Posterior cingulate gyrus (tissue), 11 donors: ENCODE measurements around the gene SLC44A4.
A peak's percentile ranks its signal among the peaks of the same experiment; 100 is the strongest.
"Not testable (repeated sequence)": the region's sequence is repeated elsewhere in the genome, so short reads cannot be mapped to it uniquely, and the experiment has no call there.

Experiments used
- DNase-seq, 10 donors: peaks; one replicate each; pipeline versions ENCODE4 v3.0.0 to v3.0.0-alpha.2; 2020 to 2021; ENCODE audit warnings: mixed read lengths in 3 of 10
- intact Hi-C: fragments of 100-400 bp; cut with DNase I; formaldehyde crosslinking; loops from one replicate; pipeline ENCODE4 v1.15.1; 2023

The SLC44A4 gene

GRCh38 chr6:31878726-31879125 is at the start of gene SLC44A4:
TSS of gene SLC44A4 (minus strand) at chr6:31878997. CDS start at chr6:31878980, 17 bp downstream.
- DNase-seq = no peak
- intact Hi-C loops = no loop called here

GRCh38 chr6:31928672-31928939 is 49.8 kb upstream of the SLC44A4 start:
- intact Hi-C loops = no loop called here
- no peak for DNase-seq

GRCh38 chr6:31927863-31928671 is 49.3 kb upstream of the SLC44A4 start:
- DNase-seq = no peak
- intact Hi-C loops = no loop called here

- DNase-seq = no peak
Observed at GRCh38 chr6:31927242-31927862, 48.6 kb upstream of the SLC44A4 start, which contains the start of gene C2. TSS of gene C2 (plus strand) at chr6:31927717. CDS start at chr6:31927753, 36 bp downstream.

GRCh38 chr6:31922942-31923341 is 44.1 kb upstream of the SLC44A4 start:
- intact Hi-C loops = no loop called here

More at GRCh38 chr6:31927242-31927862, 48.6 kb upstream of the SLC44A4 start, which contains the start of gene C2:
- intact Hi-C loops = no loop called here

GRCh38 chr6:31920811-31921210 is 42.0 kb upstream of the SLC44A4 start:
- no peak for DNase-seq
- intact Hi-C loops = no loop called here

More at GRCh38 chr6:31922942-31923341, 44.1 kb upstream of the SLC44A4 start:
- no peak for DNase-seq

GRCh38 chr6:31919624-31920303 is 41.0 kb upstream of the SLC44A4 start:
- intact Hi-C loops = no loop called here
- no peak for DNase-seq

- intact Hi-C loops = no loop called here
- DNase-seq = no peak
Observed at GRCh38 chr6:31918069-31918720, 39.4 kb upstream of the SLC44A4 start.

GRCh38 chr6:31915756-31916155 is 37.0 kb upstream of the SLC44A4 start:
- DNase-seq = no peak
- intact Hi-C loops = no loop called here

GRCh38 chr6:31915351-31915750 is 36.6 kb upstream of the SLC44A4 start:
- intact Hi-C loops = no loop called here
- no peak for DNase-seq

GRCh38 chr6:31911826-31912585 is 33.2 kb upstream of the SLC44A4 start:
- intact Hi-C loops = no loop called here
- DNase-seq = peak in 1 of 10 donors; percentile 21

GRCh38 chr6:31909298-31909697 is 30.5 kb upstream of the SLC44A4 start:
- intact Hi-C loops, DNase-seq: not testable (repeated sequence)

- no peak for DNase-seq
- intact Hi-C loops = no loop called here
Observed at GRCh38 chr6:31908791-31909190, 30.0 kb upstream of the SLC44A4 start.

GRCh38 chr6:31908255-31908654 is 29.5 kb upstream of the SLC44A4 start:
- intact Hi-C loops, DNase-seq: not testable (repeated sequence)

GRCh38 chr6:31907158-31907813 is 28.5 kb upstream of the SLC44A4 start:
- DNase-seq = peak in 1 of 10 donors; percentile 35
- intact Hi-C loops = no loop called here

- intact Hi-C loops, DNase-seq: not testable (repeated sequence)
Observed at GRCh38 chr6:31906727-31907126, 27.9 kb upstream of the SLC44A4 start.

GRCh38 chr6:31906122-31906521 is 27.3 kb upstream of the SLC44A4 start:
- intact Hi-C loops = no loop called here
- DNase-seq = peak in 1 of 10 donors; percentile 7

GRCh38 chr6:31905041-31905440 is 26.2 kb upstream of the SLC44A4 start:
- peak in 1 of 10 donors; percentile 8 for DNase-seq
- intact Hi-C loops = no loop called here

GRCh38 chr6:31903957-31904356 is 25.2 kb upstream of the SLC44A4 start:
- intact Hi-C loops = loop anchor here (5.0 kb wide), 1 partner anchor 48 kb away; no protein-coding TSS in a partner anchor
- DNase-seq = no peak
